ENCODE results near the gene LIN7A. TPM values are rescaled to one million over a fixed set of nuclear protein-coding genes. Genes with fewer than 3 reads are reported as not detected.
"Not testable (repeated sequence)": the region's sequence is repeated elsewhere in the genome, so short reads cannot be mapped to it uniquely, and the experiment has no call there.

Gene LIN7A
- total RNA-seq, 2 experiments from 2014 or later: 0.63 TPM; not detected in 1

DNA sequence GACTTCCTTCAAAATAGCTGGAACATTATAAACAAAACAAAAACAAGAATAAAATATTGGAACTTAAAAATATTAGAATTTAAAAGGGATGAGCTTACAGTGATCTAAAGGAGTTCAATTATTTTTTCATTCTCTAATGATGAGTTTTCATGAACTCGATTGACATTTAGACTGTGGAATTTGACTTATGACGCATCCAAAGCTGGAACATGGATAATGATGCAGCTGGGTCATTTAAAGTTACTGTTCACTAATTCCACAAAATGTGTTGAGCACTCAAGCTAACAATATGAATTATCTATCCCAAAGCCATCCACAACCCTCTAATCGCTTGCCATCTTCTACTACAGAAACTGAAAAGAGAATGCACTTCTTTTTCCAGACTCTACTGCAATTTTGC lies 42.5 kb downstream of the LIN7A start:
- Mint-ChIP-seq H3K9me3 (ENCODE audit: low read depth) (peaks cover 14% of the 10 kb centered on the region), H3K4me3 (no peak overlapping the region), H3K36me3 (no peaks in the 10 kb centered on the region), H3K27me3 (no peaks in the 10 kb centered on the region), H3K4me1 (no peaks in the 10 kb centered on the region), H3K27ac (no peak overlapping the region)
- no peak for ATAC-seq
- CTCF ChIA-PET: no interaction called here
- no peak for DNase-seq

DNA sequence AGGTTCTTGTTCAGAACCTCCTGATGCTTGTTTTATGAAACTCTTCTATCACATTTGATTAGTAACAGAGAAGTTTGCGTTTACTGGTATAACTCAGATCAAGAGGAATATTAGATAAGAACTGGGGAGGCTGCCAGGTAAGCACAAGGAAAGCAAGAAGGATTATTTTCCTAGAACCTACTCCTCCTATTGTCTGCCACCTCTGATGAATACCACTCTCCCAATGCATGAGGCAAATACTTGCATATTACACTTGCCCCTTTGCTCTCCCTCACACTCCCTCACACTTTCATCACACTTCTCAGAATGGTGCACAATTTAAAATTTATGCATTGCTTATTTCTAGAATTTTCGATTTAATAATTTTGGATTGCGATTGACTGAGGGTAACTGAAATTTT lies 43.6 kb downstream of the LIN7A start:
- ATAC-seq: no peak
- H3K4me3 Mint-ChIP-seq: no peak overlapping the region
- H3K27ac Mint-ChIP-seq: no peak overlapping the region
- peaks cover 10% of the 10 kb centered on the region for H3K9me3 Mint-ChIP-seq (ENCODE audit: low read depth)
- no peaks in the 10 kb centered on the region for H3K4me1 Mint-ChIP-seq
- H3K27me3 Mint-ChIP-seq: no peaks in the 10 kb centered on the region
- DNase-seq: no peak
- CTCF ChIA-PET: no interaction called here
- H3K36me3 Mint-ChIP-seq: no peaks in the 10 kb centered on the region

DNA sequence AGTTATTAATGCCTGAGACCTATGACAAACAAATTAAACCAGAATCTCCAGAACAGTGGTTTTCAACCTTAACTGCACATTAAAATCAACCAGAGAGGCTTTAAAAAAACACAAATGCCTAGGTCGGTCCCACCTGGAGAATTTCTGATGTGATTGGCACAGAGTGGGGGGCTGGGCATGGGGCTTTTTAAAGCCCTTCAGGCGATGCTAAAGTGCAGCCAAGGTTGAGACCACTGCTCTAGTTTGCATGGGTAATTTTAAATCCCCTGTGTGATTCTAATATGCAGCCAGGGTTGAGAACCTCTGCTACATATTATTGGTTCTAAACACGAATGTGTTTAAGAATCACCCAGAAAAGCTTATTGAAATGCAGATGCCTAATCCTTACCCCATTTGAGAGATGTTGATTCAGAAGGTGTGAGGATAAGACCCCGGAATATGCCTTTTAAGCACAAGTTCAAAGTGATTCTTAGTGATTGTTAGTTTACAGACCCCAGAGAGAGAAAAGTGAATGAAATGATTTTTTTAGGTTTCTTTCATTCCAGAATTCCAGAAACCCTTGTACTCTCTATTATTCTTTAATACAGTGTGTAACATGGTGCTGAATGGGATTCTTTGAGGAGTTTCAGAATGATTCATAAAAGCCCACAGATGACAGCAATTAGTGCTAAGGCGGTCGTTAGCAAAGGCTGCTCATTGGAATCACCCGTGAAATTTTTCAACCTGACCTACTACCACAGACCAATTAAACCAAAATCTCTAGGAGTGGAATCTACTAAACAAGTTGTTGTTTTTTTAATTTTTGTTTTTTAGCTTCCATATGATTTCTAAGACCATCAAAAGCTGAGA lies 44.9 kb downstream of the LIN7A start:
- no peak overlapping the region for H3K4me3 Mint-ChIP-seq
- peaks cover 5% of the 10 kb centered on the region for H3K9me3 Mint-ChIP-seq (ENCODE audit: low read depth)
- no peaks in the 10 kb centered on the region for H3K36me3 Mint-ChIP-seq
- H3K27me3 Mint-ChIP-seq: no peaks in the 10 kb centered on the region
- H3K4me1 Mint-ChIP-seq: no peaks in the 10 kb centered on the region
- H3K27ac Mint-ChIP-seq: no peak overlapping the region
- CTCF ChIA-PET: no interaction called here
- DNase-seq: no peak
- no peak for ATAC-seq

GRCh38 chr12:80884651-80885050 lies 53.1 kb downstream of the LIN7A start:
- CTCF ChIA-PET: no interaction called here
- no peak overlapping the region for H3K4me3 Mint-ChIP-seq
- no peaks in the 10 kb centered on the region for H3K27me3 Mint-ChIP-seq
- no peak overlapping the region for H3K27ac Mint-ChIP-seq
- no peaks in the 10 kb centered on the region for H3K4me1 Mint-ChIP-seq
- ATAC-seq (no peak), DNase-seq (no peak)
- no peaks in the 10 kb centered on the region for H3K36me3 Mint-ChIP-seq
- H3K9me3 Mint-ChIP-seq (ENCODE audit: low read depth): peaks cover 4% of the 10 kb centered on the region

DNA sequence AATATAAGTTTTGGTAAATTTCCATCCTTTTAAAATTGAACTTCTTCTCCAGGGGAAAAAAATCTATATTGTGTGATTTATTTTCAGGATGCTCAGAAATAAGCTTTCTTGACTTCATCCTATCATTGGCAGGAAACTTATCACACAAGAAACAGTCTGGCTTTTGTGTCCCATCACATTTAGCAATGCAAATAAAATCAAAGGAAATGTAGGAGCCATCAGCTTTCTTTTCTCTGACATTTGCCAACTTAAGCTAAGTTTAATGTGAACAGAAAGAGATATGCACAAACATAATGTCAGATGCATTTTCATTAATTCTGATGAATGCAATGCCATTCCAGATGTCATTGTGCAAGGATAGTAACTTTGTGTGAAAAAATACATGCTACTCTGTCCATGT lies 56.6 kb downstream of the LIN7A start:
- Mint-ChIP-seq H3K9me3 (ENCODE audit: low read depth) (peaks cover 8% of the 10 kb centered on the region), H3K27me3 (no peaks in the 10 kb centered on the region), H3K27ac (no peak overlapping the region), H3K4me3 (no peak overlapping the region), H3K4me1 (no peaks in the 10 kb centered on the region), H3K36me3 (no peaks in the 10 kb centered on the region)
- DNase-seq (no peak), ATAC-seq (no peak)
- CTCF ChIA-PET: no interaction called here

DNA sequence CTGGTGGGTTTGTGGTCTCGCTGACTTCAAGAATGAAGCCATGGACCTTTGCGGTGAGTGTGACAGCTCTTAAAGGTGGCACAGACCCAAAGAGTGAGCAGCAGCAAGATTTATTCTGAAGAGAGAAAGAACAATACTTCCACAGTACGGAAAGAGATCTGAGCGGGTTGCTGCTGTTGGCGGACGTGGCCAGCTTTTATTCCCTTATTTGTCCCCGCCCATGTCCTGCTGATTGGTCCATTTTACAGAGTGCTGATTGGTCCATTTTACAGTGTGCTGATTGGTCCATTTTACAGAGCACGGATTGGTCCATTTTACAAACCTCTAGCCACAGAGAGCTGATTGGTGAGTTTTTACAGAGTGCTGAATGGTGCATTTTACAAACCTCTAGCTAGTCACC lies 59.3 kb downstream of the LIN7A start:
- H3K27ac Mint-ChIP-seq, H3K4me3 Mint-ChIP-seq, ATAC-seq, DNase-seq, H3K4me1 Mint-ChIP-seq, H3K36me3 Mint-ChIP-seq, CTCF ChIA-PET, H3K27me3 Mint-ChIP-seq: not testable (repeated sequence)
- H3K9me3 Mint-ChIP-seq (ENCODE audit: low read depth): peaks cover 12% of the 10 kb centered on the region

- DNase-seq (no peak), ATAC-seq (no peak)
- no peaks in the 10 kb centered on the region for H3K4me1 Mint-ChIP-seq
- CTCF ChIA-PET: no interaction called here
- no peak overlapping the region for H3K4me3 Mint-ChIP-seq
- H3K9me3 Mint-ChIP-seq (ENCODE audit: low read depth): peaks cover 9% of the 10 kb centered on the region
- no peaks in the 10 kb centered on the region for H3K27me3 Mint-ChIP-seq
- H3K27ac Mint-ChIP-seq: no peak overlapping the region
- H3K36me3 Mint-ChIP-seq: no peaks in the 10 kb centered on the region
Observed at GRCh38 chr12:80877721-80878265, 59.9 kb downstream of the LIN7A start.

DNA sequence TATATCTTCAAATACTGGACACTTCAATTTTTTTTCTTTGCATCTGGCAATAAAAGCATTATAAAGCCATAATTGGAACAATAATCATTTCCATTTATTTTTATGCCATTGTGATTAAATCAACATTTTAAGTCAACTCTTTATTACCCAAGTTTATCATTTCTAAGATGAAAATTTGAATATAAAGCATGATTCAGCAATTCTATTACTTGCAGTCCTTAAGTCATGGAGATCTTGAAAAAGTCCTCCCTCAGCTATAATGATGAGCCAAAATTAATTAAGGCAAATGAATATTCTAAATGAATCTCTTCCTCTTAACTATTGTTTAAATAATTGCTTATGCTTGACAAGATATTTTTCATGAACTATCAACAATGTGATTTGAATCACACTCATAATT lies 65.7 kb downstream of the LIN7A start:
- no peaks in the 10 kb centered on the region for H3K4me1 Mint-ChIP-seq

GRCh38 chr12:80869264-80869663 lies 68.5 kb downstream of the LIN7A start:
- Mint-ChIP-seq H3K9me3 (ENCODE audit: low read depth) (no peaks in the 10 kb centered on the region), H3K36me3 (no peaks in the 10 kb centered on the region), H3K27me3 (no peaks in the 10 kb centered on the region), H3K4me1 (no peaks in the 10 kb centered on the region), H3K4me3 (no peak overlapping the region), H3K27ac (no peak overlapping the region)
- DNase-seq: no peak
- ATAC-seq: no peak
- CTCF ChIA-PET: no interaction called here

More for the DNA sequence above, 65.7 kb downstream of the LIN7A start:
- DNase-seq (no peak), ATAC-seq (no peak)
- Mint-ChIP-seq H3K4me3 (no peak overlapping the region), H3K36me3 (no peaks in the 10 kb centered on the region), H3K9me3 (ENCODE audit: low read depth) (peaks cover 4% of the 10 kb centered on the region), H3K27ac (no peak overlapping the region), H3K27me3 (no peaks in the 10 kb centered on the region)
- CTCF ChIA-PET: no interaction called here

DNA sequence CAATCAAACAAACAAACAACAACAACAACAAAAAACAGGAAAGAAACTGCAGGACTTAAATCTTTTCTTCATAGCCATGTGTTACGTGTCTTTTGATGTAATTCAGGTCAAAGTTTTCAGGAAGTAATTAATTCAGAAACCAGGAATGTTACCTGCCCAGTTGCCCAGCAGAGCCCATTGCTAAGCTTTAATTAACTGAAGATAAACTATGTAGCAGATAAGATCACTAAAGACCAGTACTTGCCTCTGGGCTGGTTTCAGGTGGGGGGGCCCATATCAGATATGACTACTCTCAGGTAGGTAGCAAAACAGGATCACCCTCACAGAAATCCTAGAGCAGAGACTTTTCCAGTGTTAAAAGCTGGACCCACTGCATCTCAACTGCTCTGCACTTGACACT lies 69.2 kb downstream of the LIN7A start:
- Mint-ChIP-seq H3K4me1 (no peaks in the 10 kb centered on the region), H3K9me3 (ENCODE audit: low read depth) (no peaks in the 10 kb centered on the region), H3K27me3 (no peaks in the 10 kb centered on the region), H3K27ac (no peak overlapping the region), H3K4me3 (no peak overlapping the region), H3K36me3 (no peaks in the 10 kb centered on the region)
- ATAC-seq: no peak
- CTCF ChIA-PET: no interaction called here
- no peak for DNase-seq

GRCh38 chr12:80867941-80868340 lies 69.8 kb downstream of the LIN7A start:
- H3K36me3 Mint-ChIP-seq: no peaks in the 10 kb centered on the region
- no peaks in the 10 kb centered on the region for H3K4me1 Mint-ChIP-seq
- no peaks in the 10 kb centered on the region for H3K27me3 Mint-ChIP-seq
- no peak for ATAC-seq
- CTCF ChIA-PET: no interaction called here
- H3K9me3 Mint-ChIP-seq (ENCODE audit: low read depth): no peaks in the 10 kb centered on the region
- DNase-seq: no peak
- no peak overlapping the region for H3K27ac Mint-ChIP-seq
- no peak overlapping the region for H3K4me3 Mint-ChIP-seq

GRCh38 chr12:80864046-80864735 lies 73.5 kb downstream of the LIN7A start:
- ATAC-seq (no peak), DNase-seq (no peak)
- H3K27ac Mint-ChIP-seq: no peak overlapping the region
- H3K27me3 Mint-ChIP-seq: no peaks in the 10 kb centered on the region
- H3K9me3 Mint-ChIP-seq (ENCODE audit: low read depth): no peaks in the 10 kb centered on the region
- H3K4me3 Mint-ChIP-seq: no peak overlapping the region
- no peaks in the 10 kb centered on the region for H3K4me1 Mint-ChIP-seq
- CTCF ChIA-PET: no interaction called here
- no peaks in the 10 kb centered on the region for H3K36me3 Mint-ChIP-seq

DNA sequence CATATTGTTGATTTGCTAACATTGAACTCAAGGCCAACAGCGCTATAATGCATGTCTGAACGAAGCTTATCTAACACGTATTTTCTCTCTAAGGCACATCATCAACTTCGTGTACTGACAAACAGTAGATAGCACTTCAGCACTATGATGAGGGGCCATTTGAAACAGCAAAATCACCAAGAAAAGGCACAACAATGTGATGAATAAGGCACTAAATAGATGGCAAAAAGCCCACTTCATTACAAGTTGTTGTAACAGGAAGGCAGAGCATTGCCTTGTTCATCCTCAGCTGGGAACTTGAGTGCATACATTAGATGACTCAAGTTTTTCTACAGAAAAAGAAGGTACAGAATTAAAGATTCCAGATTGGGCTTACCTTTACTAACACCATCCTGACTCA lies 75.2 kb downstream of the LIN7A start:
- Mint-ChIP-seq H3K4me3 (no peak overlapping the region), H3K27me3 (no peaks in the 10 kb centered on the region), H3K36me3 (no peaks in the 10 kb centered on the region), H3K27ac (no peak overlapping the region), H3K9me3 (ENCODE audit: low read depth) (no peaks in the 10 kb centered on the region), H3K4me1 (no peaks in the 10 kb centered on the region)
- ATAC-seq (no peak), DNase-seq (no peak)
- CTCF ChIA-PET: no interaction called here
